Lower lobe of right lung (tissue), 2 donors: ENCODE data around the gene GJA9. TPM values are rescaled to one million over a fixed set of nuclear protein-coding genes. Genes with fewer than 3 reads are reported as not detected.

Source experiments
- ATAC-seq, 2 donors: fragments of 200-7000 bp; cut with Tn5 transposase; one replicate each; pipeline ENCODE4 v1.9.1; 2020 to 2022; ENCODE audit warnings: mild to moderate bottlenecking in 2 of 2, moderate library complexity in 2 of 2
- DNase-seq: peaks from one replicate; pipeline ENCODE4 v3.0.0-alpha.2; 2020
- H3K27ac ChIP-seq: fragments of 200-600 bp; one replicate; pipeline ENCODE4 v1.8.0; 2022
- H3K27me3 ChIP-seq: fragments of 200-600 bp; one replicate; pipeline ENCODE4 v1.8.0; 2022; ENCODE audit warnings: low read depth
- H3K36me3 ChIP-seq: fragments of 200-600 bp; one replicate; pipeline ENCODE4 v1.8.0; 2022; ENCODE audit warnings: mild to moderate bottlenecking
- H3K4me1 ChIP-seq: fragments of 200-600 bp; one replicate; pipeline ENCODE4 v1.8.0; 2022
- H3K4me3 ChIP-seq: fragments of 200-600 bp; one replicate; pipeline ENCODE4 v1.8.0; 2022; ENCODE audit warnings: mild to moderate bottlenecking
- H3K9me3 ChIP-seq: fragments of 200-600 bp; one replicate; pipeline ENCODE4 v1.8.0; 2022
- CTCF ChIP-seq: fragments of 200-600 bp; IDR thresholded peaks from one replicate; pipeline ENCODE4 v1.8.0; 2022; ENCODE audit warnings: antibody characterized with exemption, mild to moderate bottlenecking
- intact Hi-C: fragments of 100-400 bp; cut with DNase I; formaldehyde crosslinking; loops from one replicate; pipeline ENCODE4 v1.11.0; 2022
- total RNA-seq: library from RNA; stranded (reverse); fragmentation: NEBNext Ultra II Directional; extraction: Animal tissue kit (Norgen Biotek cat#: 25700); gene quantifications from one replicate; pipeline ENCODE4 v1.2.1, GENCODE V29; 2021
- donor health status: DM: no; HTN: yes; CAD: no; lungs with severe emphysema.

GJA9 gene
- total RNA-seq, 1 donor from 2014 or later, result not detected

DNA sequence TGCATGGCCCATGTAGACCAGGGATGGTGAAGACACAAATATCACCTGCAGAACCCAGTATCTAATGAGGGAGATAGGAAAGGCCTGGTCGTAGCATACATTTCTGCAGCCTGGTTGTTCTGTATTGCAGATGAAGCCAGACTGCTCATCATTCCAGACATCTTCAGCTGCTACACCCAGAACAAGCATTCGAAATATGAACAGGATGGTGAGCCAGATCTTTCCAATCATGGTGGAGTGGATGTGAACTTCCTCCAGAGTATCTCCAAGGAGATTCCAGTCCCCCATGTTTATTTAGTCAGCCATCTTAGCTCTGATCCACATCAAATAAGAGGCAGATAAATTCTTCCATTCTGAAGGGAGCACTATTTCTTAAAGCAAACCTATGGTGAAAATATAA, 5.6 kb downstream of the GJA9 start:
- DNase-seq, result no peak
- Histone ChIP-seq H3K4me3 (no peak overlapping the region), H3K36me3 (no peaks in the 10 kb centered on the region), H3K4me1 (peaks cover 18% of the 10 kb centered on the region), H3K27me3 (no peaks in the 10 kb centered on the region), H3K27ac (no peak overlapping the region), H3K9me3 (no peaks in the 10 kb centered on the region)
- ATAC-seq, result no peak
- intact Hi-C loops, result no loop called here
- no peak for TF ChIP-seq CTCF

GRCh38 chr1:38873027-38873969, 8.1 kb downstream of the GJA9 start, which contains the start of gene MYCBP:
MYCBP (minus strand) TSS chr1:38873348; CDS start chr1:38873305, 43 bp downstream.
- peak within 1 kb of the TSS; percentile 76 for H3K27ac ChIP-seq
- no peaks in the 10 kb centered on the region for H3K36me3 ChIP-seq
- H3K27me3 ChIP-seq, result no peaks in the 10 kb centered on the region
- intact Hi-C loops, result no loop called here
- ATAC-seq, result peak; percentile 100
- H3K9me3 ChIP-seq, result no peaks in the 10 kb centered on the region
- peak within 1 kb of the TSS; percentile 89 for H3K4me3 ChIP-seq
- TF ChIP-seq CTCF, result peak; percentile 39
- H3K4me1 ChIP-seq, result peaks cover 18% of the 10 kb centered on the region
- peak; percentile 98 for DNase-seq

DNA sequence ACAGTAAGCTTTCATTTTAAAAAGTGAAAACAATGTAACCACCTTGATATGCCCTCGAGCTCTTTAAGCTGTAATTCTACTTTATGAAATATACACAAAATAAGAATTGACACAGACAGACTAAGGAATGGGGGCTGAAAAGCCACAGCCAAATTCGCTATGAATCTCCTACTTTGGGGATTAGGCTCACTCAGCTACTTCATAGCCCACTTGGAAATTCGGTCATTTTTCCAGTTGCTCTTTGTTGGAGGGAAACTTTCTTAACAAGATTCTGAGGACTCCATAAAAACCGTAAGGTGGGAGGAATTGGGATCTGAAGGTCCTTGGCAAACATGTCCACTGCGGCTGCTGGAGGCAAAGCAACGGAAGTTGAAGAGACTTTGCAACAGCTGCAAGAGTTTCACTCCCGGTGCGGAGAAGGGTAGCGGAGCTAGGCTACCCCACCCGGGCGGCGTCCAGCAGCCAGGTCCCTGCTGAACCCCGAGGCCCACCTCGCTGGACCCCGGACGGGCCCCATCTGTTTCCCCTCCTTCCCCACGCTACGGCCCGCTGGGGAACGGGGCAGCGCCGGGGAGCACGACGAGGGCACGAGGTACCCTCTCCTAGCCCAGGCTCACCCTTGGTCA, 8.9 kb downstream of the GJA9 start:
- peak overlapping the region; percentile 76 for H3K27ac ChIP-seq
- peak; percentile 49 for DNase-seq
- intact Hi-C loops, result no loop called here

DNA sequence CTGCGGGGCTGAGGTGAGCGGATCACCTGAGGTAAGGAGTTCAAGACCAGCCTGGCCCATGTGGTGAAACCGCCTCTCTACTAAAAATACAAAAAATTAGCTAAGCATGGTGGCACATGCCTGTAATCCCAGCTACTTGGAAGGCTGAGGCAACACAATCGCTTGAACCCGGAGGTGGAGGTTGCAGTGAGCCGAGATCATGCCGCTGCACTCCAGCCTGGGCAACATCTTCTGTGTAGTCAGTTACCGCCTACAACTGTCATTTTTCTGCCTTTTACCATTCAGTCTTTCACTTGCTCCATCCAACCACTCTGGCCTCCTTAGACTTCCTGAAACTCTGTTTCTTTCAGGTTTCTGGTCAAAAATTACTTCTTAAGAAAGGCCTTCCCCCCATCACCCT, 10.4 kb downstream of the GJA9 start:
- H3K4me1 ChIP-seq, result peaks cover 18% of the 10 kb centered on the region
- intact Hi-C loops, result no loop called here
- no peaks in the 10 kb centered on the region for H3K9me3 ChIP-seq
- no peak for TF ChIP-seq CTCF
- ATAC-seq, result no peak
- H3K36me3 ChIP-seq, result peaks cover 8% of the 10 kb centered on the region
- no peak overlapping the region for H3K27ac ChIP-seq
- H3K27me3 ChIP-seq, result no peaks in the 10 kb centered on the region
- no peak overlapping the region for H3K4me3 ChIP-seq
- DNase-seq, result no peak

More for the DNA sequence above, 8.9 kb downstream of the GJA9 start:
- Histone ChIP-seq H3K4me1 (peaks cover 18% of the 10 kb centered on the region), H3K4me3 (peak overlapping the region; percentile 89), H3K27me3 (no peaks in the 10 kb centered on the region), H3K9me3 (no peaks in the 10 kb centered on the region), H3K36me3 (peaks cover 1% of the 10 kb centered on the region)
- TF ChIP-seq CTCF, result no peak
- ATAC-seq, result peak; percentile 19 to 49

GRCh38 chr1:38867208-38867607, 14.2 kb downstream of the GJA9 start:
- Histone ChIP-seq H3K4me1 (peaks cover 8% of the 10 kb centered on the region), H3K36me3 (peaks cover 8% of the 10 kb centered on the region), H3K4me3 (no peak overlapping the region), H3K27me3 (no peaks in the 10 kb centered on the region), H3K9me3 (no peaks in the 10 kb centered on the region), H3K27ac (no peak overlapping the region)
- TF ChIP-seq CTCF, result no peak
- intact Hi-C loops, result no loop called here
- DNase-seq (no peak), ATAC-seq (no peak)
